ENCODE results near the gene FARS2.

GRCh38 chr6:5279891-5280338 lies 18.6 kb downstream of the FARS2 start:
- TF ChIP-seq CTCF (IDR thresholded peaks at IDR 0.05) (no peak), POLR2AphosphoS5 (IDR thresholded peaks at IDR 0.05) (no peak)
